HG02759 (cell line): Measurements from ENCODE around the gene TCEA3.

ENCODE experiments used
- ATAC-seq: cut with Tn5 transposase; IDR thresholded peaks from one replicate; pipeline ENCODE4 v1.9.1; 2021; ENCODE audit warnings: mild to moderate bottlenecking, moderate library complexity; ENCODE audit not compliant: unreplicated experiment

Gene TCEA3

DNA sequence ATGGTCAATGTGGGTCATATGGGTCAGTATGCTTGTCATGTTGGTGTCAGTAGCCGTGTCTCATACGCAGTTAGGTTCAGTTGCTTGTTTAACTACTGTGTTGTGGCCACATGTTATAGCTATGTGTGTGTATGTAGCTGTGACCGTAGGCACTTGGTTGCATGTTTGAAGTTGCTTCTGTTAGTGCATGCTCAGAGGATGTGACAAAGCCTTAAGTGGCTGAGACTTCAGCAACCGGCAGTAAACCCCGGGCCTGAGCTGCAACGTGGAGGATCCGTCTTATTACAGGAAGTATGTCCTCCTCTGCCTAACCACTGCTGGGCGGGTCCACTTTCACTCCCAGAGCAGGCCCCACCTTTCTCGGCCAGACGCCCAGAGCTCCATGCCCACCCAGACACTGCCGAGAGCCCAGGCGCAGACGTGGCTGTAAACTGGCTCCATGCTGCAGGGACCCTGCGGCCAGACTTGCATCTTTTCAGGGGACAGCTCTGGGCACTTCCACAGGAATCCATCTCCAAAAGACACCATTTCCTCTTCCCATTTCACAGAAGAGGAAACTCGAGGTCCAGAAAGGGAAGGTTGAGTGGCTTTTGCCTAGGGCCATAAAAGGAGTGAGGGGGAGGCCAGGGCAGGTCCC is 2.2 kb downstream of the TCEA3 start:
- no peak for ATAC-seq

GRCh38 chr1:23421753-23422240 is 2.8 kb downstream of the TCEA3 start:
- no peak for ATAC-seq

DNA sequence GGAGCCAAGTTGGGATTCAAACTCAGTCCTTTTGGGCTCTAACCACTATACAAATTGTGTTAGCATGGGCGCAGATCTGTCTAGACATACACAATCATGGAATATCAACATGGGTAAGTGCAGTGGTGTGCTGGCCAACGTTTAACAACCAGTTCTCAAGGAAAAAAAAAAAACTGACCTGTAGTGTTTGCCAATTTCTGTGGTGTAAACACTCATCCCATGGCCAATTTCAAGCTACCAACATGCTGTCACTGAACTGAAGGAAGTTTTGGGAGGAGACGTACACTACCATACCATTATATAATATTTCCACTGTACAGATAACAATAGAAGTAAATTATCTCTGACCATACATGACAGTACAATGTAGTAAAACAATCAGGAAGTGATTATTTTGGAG is 3.2 kb downstream of the TCEA3 start:
- ATAC-seq: no peak

DNA sequence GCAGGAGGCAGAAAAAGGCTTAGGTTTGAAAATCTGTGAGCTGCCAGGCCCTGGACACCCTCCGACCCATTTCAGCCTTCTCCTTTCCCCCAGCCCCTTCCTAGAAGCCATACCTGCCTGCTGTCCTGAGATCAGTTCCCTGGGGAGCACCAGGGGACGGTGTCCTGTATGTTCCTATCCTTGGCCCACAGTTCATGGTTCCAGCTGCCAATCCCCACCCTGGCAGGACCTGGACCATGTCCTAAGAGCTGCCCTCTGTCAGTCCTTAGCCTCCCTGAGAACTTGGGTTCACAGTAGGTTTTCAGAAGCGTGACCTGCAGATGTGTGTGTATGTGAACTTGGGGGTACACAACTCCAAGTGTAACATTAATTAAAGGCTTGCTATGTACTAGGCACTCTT is 3.8 kb downstream of the TCEA3 start:
- no peak for ATAC-seq

- no peak for ATAC-seq
These were observed 5.4 kb downstream of the TCEA3 start for GRCh38 chr1:23419180-23419579.

DNA sequence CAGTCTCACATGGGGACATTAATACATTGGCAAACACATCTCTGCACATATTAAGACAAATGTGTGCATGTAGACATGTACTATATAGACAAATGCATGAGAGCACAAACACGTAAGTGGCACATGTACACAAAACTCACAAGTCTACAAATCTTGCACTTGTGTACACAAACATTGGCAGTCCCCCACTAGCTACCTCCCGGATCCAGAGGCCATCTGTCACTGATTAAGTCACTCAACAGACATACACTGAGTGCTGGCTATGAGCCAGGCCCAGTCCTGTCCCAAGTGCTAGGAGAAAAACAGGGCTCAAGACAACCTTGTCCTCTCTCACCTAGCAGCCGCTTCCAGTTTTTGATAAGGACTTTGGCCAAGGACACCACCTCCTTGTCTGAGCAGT is 7.0 kb downstream of the TCEA3 start:
- no peak for ATAC-seq

GRCh38 chr1:23416964-23417363 is 7.6 kb downstream of the TCEA3 start:
- ATAC-seq: no peak

- no peak for ATAC-seq
These were observed 15.7 kb downstream of the TCEA3 start for GRCh38 chr1:23408797-23409290.

- no peak for ATAC-seq
These were observed 17.4 kb downstream of the TCEA3 start for GRCh38 chr1:23407016-23407630.

- ATAC-seq: no peak
These were observed 18.6 kb downstream of the TCEA3 start for GRCh38 chr1:23405946-23406345.

- ATAC-seq: no peak
These were observed 20.6 kb downstream of the TCEA3 start for GRCh38 chr1:23403735-23404486.

- ATAC-seq: no peak
These were observed 21.2 kb downstream of the TCEA3 start for GRCh38 chr1:23403355-23403734.

- no peak for ATAC-seq
These were observed 21.6 kb downstream of the TCEA3 start for GRCh38 chr1:23403038-23403336.

DNA sequence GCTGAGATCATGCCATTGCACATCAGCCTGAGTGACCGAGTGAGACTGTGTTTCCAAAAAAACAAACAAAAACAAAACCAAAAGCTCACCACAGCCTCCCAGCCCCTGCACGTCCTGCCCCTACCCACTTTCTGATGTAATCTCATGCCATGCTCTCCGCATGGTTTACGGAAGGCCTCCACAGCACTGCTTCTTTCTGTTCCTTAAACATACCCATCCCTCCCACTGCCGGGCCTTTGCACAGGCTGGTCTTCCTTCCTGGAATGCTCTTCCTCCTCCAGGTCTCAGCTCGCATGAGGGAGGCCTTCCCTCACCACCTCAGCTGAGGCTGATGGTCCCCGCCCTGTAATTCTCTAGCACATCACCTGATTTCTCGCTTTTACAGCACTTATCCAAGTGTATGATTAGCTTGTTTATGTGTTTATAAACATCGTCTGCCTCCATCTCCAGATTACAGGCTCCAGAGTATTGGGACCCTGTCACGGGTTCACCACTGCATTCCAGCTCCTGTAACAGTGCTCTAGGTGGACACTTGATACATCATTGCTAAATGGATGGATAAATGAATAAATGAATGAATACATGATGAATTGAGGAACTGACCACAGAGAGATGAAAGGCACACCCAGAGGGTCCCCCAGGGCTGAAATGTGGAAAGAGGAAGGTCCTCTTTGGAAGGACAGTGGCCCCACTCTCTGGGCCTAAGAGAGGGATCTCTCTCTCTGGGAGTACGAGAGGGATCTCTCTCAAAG is 22.1 kb downstream of the TCEA3 start:
- no peak for ATAC-seq

DNA sequence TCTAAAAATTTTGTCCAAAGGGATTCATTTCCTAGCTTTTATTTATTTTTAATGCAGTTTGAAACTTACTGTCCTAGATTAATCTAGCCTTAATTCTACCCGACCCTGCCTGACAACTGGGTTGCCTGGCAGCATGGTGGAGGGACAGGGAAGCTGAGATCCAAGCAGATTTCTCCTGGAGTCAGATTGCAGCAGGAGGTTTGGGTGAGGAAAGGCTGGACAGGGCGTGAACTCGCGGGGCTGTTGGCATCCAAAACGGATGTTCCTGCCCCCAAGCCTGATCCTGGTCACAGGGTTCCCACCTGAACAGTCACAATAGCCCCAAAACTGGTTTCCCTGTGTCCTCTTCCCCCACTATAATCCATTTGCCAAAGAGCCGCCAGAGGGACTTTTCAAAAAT is 23.2 kb downstream of the TCEA3 start:
- no peak for ATAC-seq

DNA sequence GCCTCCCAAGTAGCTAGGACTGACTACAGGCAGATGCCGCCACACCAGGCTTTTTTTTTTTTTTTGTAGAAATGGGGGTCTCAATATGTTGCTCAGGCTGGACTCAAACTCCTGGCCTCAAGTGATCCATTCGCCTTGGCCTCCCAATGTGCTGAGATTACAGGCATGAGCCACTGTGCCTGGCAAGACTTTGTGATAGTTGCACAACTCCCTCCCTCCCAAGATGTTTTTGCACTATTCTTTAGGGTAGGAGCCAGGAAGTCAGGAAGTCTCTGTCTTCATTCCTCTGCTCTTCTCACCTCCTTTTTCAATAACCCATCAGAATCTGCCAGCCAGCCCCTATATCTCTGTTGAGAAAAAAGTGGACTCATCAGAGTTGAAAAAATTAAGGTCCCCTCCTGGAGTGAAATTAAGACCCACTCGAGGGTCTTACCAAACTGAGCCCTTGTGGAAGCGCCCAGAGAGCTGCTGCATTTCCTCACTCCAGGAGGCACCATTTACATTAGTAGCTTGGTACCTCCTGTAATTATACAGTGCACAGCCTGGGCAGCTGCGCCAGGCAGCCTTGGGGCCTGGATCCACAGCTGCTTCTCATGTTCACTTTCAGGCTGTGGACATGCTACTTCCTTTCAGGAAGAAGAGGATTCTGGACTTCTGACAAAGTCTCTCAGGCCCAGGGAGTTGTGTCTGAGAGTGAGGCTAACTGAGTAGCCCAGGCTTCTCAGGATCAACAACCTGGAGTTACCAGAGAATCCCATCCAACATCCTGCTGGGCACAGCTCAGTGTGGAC is 24.0 kb downstream of the TCEA3 start:
- no peak for ATAC-seq

- no peak for ATAC-seq
These were observed 25.3 kb downstream of the TCEA3 start for GRCh38 chr1:23399229-23399628.

DNA sequence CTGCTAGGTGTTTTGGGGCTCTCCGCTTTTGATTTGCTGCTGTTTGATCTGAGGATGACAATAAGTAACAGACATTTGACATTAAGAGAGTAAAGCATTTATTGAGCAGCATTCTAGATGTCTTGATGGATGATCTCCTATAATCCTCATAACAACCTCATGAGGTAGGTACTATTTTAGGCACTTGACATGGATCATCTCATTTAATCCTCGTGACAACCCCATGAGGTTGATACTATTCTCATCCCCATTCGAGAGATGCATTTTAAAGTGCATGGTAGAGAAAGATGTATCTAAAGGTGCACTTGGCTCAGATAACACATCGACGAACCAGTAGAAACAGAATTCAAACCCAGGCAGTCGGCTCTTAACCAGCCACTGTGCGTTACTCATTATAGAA is 26.6 kb downstream of the TCEA3 start:
- ATAC-seq: no peak

DNA sequence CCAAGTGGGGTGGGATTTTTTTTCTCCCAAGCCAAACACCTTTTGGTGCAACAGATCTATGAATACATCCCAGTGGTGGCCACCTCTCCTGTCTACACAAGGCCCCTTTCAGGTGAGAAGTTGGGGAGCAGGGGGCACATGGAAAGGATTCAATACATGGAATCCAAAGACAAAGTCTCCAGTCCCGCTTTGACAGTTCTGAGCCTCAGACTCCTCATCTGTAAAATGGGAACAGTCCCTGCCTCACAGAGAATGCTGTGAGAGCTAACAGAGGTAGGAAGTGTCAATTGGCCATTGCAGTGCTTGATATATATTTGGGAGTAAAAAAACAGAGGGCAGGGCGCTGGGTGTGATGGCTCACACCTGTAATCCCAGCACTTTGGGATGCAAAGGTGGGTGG is 28.2 kb downstream of the TCEA3 start:
- ATAC-seq: no peak

DNA sequence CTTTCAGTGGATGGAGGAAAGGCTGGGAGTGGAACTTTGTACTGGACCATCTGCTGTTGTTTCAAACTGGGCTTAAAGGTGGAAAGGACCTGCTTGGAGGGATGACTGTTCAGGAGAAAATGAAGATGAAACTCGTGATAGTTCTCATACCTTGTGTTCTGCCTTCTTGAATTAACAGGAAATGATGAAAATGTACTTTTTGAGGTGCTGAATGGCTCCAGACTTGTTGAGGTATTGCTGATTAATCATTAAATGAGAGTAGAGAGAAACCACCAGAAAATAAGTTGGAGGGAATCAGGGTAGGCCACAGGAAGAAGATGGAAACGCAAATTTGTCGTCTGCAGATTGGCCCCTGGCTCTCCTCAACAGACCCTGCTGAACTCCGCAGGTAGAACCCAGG is 28.7 kb downstream of the TCEA3 start:
- no peak for ATAC-seq
